ENCODE data around the gene ZBTB32.

Gene ZBTB32

GRCh38 chr19:35757231-35757748 is 52.9 kb downstream of the ZBTB32 start:
- no peak for TF ChIP-seq CTCF (IDR thresholded peaks at IDR 0.05; ENCODE audit: extremely low read depth, missing control alignments)
- no peak for DNase-seq (ENCODE audit: low spot score)

GRCh38 chr19:35757749-35758608 is 53.6 kb downstream of the ZBTB32 start, which contains the start of gene PROSER3:
Gene PROSER3 (plus strand): TSS chr19:35758176. CDS start chr19:35758216, 40 bp downstream.
- TF ChIP-seq CTCF (IDR thresholded peaks at IDR 0.05; ENCODE audit: extremely low read depth, missing control alignments) = no peak
- peak; percentile 98 for DNase-seq (ENCODE audit: low spot score)

GRCh38 chr19:35759697-35760096 is 55.3 kb downstream of the ZBTB32 start:
- DNase-seq (ENCODE audit: low spot score) = no peak
- no peak for TF ChIP-seq CTCF (IDR thresholded peaks at IDR 0.05; ENCODE audit: extremely low read depth, missing control alignments)

GRCh38 chr19:35760711-35761349 is 56.5 kb downstream of the ZBTB32 start:
- DNase-seq (ENCODE audit: low spot score) = no peak
- no peak for TF ChIP-seq CTCF (IDR thresholded peaks at IDR 0.05; ENCODE audit: extremely low read depth, missing control alignments)

- no peak for TF ChIP-seq CTCF (IDR thresholded peaks at IDR 0.05; ENCODE audit: extremely low read depth, missing control alignments)
- DNase-seq (ENCODE audit: low spot score) = no peak
These were observed 60.3 kb downstream of the ZBTB32 start for GRCh38 chr19:35764432-35765315.
